ENCODE data around the gene RAB1B.

- TF ChIP-seq, protein P1, sequence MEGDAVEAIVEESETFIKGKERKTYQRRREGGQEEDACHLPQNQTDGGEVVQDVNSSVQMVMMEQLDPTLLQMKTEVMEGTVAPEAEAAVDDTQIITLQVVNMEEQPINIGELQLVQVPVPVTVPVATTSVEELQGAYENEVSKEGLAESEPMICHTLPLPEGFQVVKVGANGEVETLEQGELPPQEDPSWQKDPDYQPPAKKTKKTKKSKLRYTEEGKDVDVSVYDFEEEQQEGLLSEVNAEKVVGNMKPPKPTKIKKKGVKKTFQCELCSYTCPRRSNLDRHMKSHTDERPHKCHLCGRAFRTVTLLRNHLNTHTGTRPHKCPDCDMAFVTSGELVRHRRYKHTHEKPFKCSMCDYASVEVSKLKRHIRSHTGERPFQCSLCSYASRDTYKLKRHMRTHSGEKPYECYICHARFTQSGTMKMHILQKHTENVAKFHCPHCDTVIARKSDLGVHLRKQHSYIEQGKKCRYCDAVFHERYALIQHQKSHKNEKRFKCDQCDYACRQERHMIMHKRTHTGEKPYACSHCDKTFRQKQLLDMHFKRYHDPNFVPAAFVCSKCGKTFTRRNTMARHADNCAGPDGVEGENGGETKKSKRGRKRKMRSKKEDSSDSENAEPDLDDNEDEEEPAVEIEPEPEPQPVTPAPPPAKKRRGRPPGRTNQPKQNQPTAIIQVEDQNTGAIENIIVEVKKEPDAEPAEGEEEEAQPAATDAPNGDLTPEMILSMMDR (conservative IDR thresholded peaks at IDR 0.05; ENCODE audit: low read length) = no peak
- no peak for TF ChIP-seq EZH2phosphoT487 (IDR thresholded peaks at IDR 0.05; ENCODE audit: borderline replicate concordance)
Measured at GRCh38 chr11:66284526-66285078, 16.2 kb downstream of the RAB1B start.

Data from Loucy (cell line).